ENCODE measurements around the gene PTPRH. TPM values are rescaled to one million over a fixed set of nuclear protein-coding genes. Genes with fewer than 3 reads are reported as not detected.

PTPRH gene
- total RNA-seq, 6 experiments from 2014 or later = 0.45 to 1.0 (median 0.59) TPM

DNA sequence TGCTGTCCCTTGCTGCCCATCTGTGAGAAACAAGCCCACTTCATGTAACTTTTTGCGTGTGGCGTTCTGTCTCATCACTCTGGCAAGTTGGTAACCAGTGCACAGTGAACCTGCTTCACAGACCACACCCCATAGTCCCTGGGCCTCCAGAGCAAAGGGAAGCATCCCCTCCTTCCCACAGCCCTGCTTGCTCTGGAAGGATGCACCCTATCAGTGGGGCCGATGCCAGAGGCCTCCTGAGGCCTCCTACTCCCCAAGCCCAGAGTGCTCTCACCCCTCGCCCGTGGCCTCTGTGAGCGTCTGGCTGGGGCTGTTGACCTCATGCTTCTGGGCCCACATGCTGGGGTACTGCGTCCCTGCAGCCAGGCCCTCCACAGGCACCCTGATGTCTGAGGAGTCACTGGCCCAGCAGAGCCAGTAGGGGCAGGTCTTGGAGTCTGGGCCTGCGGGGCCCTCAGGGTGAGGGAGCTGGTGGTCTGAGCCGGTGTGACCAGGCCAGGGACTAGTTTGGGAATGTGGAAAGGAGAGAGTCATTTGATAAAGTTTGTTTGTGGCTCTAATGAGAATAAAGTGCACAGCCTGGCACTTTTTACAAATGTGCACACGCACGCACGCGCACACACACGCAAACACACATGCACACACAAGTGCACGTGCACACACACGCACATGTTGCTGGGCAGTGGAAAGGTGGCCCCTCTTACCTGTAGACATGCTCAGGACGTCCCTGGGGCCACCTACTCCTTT, 14.2 kb upstream of the PTPRH start:
- H3K4me3 Mint-ChIP-seq = no peak overlapping the region
- H3K27ac Mint-ChIP-seq = no peak overlapping the region
- H3K27me3 Mint-ChIP-seq (ENCODE audit: insufficient read depth) = peaks cover 6% of the 10 kb centered on the region
- H3K4me1 Mint-ChIP-seq (ENCODE audit: low read depth) = peaks cover 4% of the 10 kb centered on the region; the same call in 1 of the 2 replicates
- TF ChIP-seq, protein P1, sequence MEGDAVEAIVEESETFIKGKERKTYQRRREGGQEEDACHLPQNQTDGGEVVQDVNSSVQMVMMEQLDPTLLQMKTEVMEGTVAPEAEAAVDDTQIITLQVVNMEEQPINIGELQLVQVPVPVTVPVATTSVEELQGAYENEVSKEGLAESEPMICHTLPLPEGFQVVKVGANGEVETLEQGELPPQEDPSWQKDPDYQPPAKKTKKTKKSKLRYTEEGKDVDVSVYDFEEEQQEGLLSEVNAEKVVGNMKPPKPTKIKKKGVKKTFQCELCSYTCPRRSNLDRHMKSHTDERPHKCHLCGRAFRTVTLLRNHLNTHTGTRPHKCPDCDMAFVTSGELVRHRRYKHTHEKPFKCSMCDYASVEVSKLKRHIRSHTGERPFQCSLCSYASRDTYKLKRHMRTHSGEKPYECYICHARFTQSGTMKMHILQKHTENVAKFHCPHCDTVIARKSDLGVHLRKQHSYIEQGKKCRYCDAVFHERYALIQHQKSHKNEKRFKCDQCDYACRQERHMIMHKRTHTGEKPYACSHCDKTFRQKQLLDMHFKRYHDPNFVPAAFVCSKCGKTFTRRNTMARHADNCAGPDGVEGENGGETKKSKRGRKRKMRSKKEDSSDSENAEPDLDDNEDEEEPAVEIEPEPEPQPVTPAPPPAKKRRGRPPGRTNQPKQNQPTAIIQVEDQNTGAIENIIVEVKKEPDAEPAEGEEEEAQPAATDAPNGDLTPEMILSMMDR (IDR thresholded peaks at IDR 0.05) = no peak
- peaks cover 10% of the 10 kb centered on the region for H3K9me3 Mint-ChIP-seq
- peaks cover 24% of the 10 kb centered on the region for H3K36me3 Mint-ChIP-seq (ENCODE audit: low read depth)
- DNase-seq = no peak

DNA sequence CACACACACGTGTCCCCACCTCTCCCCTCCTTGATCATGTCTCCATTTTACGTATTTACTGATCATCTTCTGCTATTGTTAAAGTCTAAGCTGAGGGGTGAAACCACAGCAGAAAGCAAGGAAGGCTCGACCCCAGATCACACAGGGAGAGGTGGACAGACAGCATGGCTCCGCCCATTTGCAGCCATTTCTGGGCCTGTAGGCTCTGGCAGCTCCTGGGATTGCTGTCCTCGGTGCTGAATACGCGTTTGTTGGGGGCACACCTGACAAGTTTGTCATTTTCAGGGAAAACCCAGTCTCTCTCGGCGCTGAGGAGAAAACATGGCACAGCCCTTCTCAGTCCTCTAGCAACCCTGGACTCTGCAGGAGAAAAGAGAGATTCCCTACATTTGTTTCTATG, 11.2 kb upstream of the PTPRH start:
- Mint-ChIP-seq H3K4me3 (no peak overlapping the region), H3K36me3 (ENCODE audit: low read depth) (peaks cover 14% of the 10 kb centered on the region), H3K27ac (no peak overlapping the region), H3K9me3 (peaks cover 14% of the 10 kb centered on the region), H3K4me1 (ENCODE audit: low read depth) (peaks cover 23% of the 10 kb centered on the region), H3K27me3 (ENCODE audit: insufficient read depth) (peaks cover 10% of the 10 kb centered on the region)
- TF ChIP-seq, protein P1 (IDR thresholded peaks at IDR 0.05) = no peak
- no peak for DNase-seq

DNA sequence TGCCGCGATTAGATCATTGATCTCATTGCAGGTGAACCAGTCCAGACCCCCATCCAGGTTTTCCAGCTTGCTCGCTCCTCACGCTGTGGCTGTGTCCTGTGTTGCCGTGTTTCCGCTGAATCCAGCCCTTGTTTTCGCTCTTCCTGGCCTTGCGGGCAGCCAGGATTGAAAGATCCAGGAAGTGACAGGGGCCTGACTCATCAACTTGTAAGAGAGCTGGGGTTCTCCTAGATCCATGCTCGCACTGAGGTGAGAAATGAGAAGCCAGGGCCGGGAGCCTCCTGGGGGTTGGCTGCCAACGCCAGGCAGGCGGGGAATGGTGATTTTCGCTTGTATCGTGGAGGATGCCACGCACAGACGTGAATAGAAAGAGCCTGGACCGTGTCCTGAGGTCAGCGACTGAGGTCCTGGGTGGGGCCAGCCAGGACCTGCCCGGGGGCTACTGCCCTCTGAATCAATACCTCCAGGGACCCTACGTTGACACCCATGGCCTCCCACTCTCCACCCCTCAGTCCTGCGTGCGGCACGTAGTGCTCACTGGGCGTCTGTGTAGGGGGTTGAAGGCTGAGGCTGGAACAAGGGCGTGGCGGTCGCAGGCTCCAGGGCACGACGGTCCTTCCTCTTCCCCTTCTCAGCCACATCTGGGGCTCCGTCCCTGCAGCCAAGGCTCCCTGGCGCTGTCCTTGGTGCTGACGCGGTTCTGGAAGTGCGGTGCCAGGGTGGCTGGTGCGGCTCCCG, 7.3 kb upstream of the PTPRH start:
- Mint-ChIP-seq H3K4me1 (ENCODE audit: low read depth) (peaks cover 23% of the 10 kb centered on the region), H3K27me3 (ENCODE audit: insufficient read depth) (peaks cover 7% of the 10 kb centered on the region), H3K4me3 (peak overlapping the region; percentile 84), H3K9me3 (peaks cover 32% of the 10 kb centered on the region), H3K27ac (peak overlapping the region; percentile 89), H3K36me3 (ENCODE audit: low read depth) (peaks cover 20% of the 10 kb centered on the region)
- TF ChIP-seq, protein P1 (IDR thresholded peaks at IDR 0.05) = peak; percentile 8; the same call in 1 of the 2 replicates
- peak; percentile 99 for DNase-seq

DNA sequence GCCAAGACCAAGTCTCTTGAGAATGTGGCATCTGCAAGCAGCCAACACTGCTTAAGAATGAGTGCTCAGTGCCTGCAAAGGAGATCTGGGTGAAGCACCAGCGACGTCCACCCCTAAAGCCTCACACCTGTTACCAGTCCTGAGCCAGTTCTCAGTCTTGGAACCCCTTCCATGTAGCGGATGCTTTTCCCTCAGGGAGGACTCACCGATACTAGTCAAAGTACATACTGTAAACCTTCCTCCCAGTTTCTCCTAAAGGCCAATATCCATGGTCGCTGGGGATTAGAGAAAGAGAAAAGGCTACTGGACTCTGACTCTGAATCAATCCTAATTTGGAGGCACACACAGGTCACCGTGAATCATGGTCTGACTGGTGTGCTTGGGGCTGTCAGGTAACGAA, 4.2 kb upstream of the PTPRH start:
- no peak overlapping the region for H3K4me3 Mint-ChIP-seq
- H3K9me3 Mint-ChIP-seq = peaks cover 22% of the 10 kb centered on the region
- peaks cover 39% of the 10 kb centered on the region for H3K4me1 Mint-ChIP-seq (ENCODE audit: low read depth)
- no peak for DNase-seq
- H3K36me3 Mint-ChIP-seq (ENCODE audit: low read depth) = peaks cover 5% of the 10 kb centered on the region
- peaks cover 7% of the 10 kb centered on the region for H3K27me3 Mint-ChIP-seq (ENCODE audit: insufficient read depth)
- TF ChIP-seq, protein P1 (IDR thresholded peaks at IDR 0.05) = no peak
- no peak overlapping the region for H3K27ac Mint-ChIP-seq

DNA sequence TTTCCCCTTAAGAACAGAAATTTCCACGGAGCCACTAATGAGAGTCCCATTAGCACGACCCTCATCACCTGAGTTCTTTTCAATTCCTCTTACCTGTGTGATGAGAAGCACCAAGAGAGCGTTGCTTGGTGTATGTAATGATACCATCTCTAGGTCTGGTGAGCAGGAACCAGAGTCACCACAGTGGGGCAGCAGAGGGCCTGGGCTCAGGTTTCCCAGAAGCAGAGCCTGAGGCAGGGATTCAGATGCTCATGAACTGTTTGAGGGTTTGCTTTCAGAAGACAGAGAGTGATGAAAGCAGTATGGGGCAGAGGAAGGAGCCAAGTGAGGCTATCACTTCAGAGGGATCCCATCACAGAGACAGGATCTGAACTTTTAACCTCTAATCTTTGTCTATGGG, 3.1 kb upstream of the PTPRH start:
- Mint-ChIP-seq H3K27ac (no peak overlapping the region), H3K9me3 (peaks cover 22% of the 10 kb centered on the region), H3K4me1 (ENCODE audit: low read depth) (peaks cover 40% of the 10 kb centered on the region), H3K36me3 (ENCODE audit: low read depth) (peaks cover 5% of the 10 kb centered on the region), H3K27me3 (ENCODE audit: insufficient read depth) (peaks cover 7% of the 10 kb centered on the region), H3K4me3 (no peak overlapping the region)
- TF ChIP-seq, protein P1 (IDR thresholded peaks at IDR 0.05) = peak; percentile 53
- no peak for DNase-seq

Data from HFFc6 (cell line).